ENCODE data around the gene DCP2.

The DCP2 gene

GRCh38 chr5:112967520-112968083, 9.0 kb upstream of the DCP2 start:
- in situ Hi-C loops (cut with MboI; ENCODE audit: low pct_unique_long_range_greater_than_20kb, low sequenced_read_pairs, unreplicated experiment): no loop called here
- no peak for DNase-seq (ENCODE audit: low spot score)
- no peak for TF ChIP-seq CTCF (IDR thresholded peaks at IDR 0.05; ENCODE audit: extremely low read depth, insufficient read depth, missing control alignments)

GRCh38 chr5:112968411-112969106, 8.0 kb upstream of the DCP2 start:
- in situ Hi-C loops (cut with MboI; ENCODE audit: low pct_unique_long_range_greater_than_20kb, low sequenced_read_pairs, unreplicated experiment): no loop called here
- DNase-seq (ENCODE audit: low spot score): no peak
- TF ChIP-seq CTCF (IDR thresholded peaks at IDR 0.05; ENCODE audit: extremely low read depth, insufficient read depth, missing control alignments): no peak

GRCh38 chr5:112971276-112971675, 5.3 kb upstream of the DCP2 start:
- DNase-seq (ENCODE audit: low spot score): no peak
- in situ Hi-C loops (cut with MboI; ENCODE audit: low pct_unique_long_range_greater_than_20kb, low sequenced_read_pairs, unreplicated experiment): no loop called here
- TF ChIP-seq CTCF (IDR thresholded peaks at IDR 0.05; ENCODE audit: extremely low read depth, insufficient read depth, missing control alignments): no peak

- in situ Hi-C loops (cut with MboI; ENCODE audit: low pct_unique_long_range_greater_than_20kb, low sequenced_read_pairs, unreplicated experiment): no loop called here
- no peak for DNase-seq (ENCODE audit: low spot score)
- no peak for TF ChIP-seq CTCF (IDR thresholded peaks at IDR 0.05; ENCODE audit: extremely low read depth, insufficient read depth, missing control alignments)
Measured at GRCh38 chr5:112973036-112973435, 3.6 kb upstream of the DCP2 start.

- in situ Hi-C loops (cut with MboI; ENCODE audit: low pct_unique_long_range_greater_than_20kb, low sequenced_read_pairs, unreplicated experiment): no loop called here
- DNase-seq (ENCODE audit: low spot score): no peak
- no peak for TF ChIP-seq CTCF (IDR thresholded peaks at IDR 0.05; ENCODE audit: extremely low read depth, insufficient read depth, missing control alignments)
Measured at GRCh38 chr5:112973904-112974303, 2.7 kb upstream of the DCP2 start.

- no peak for DNase-seq (ENCODE audit: low spot score)
- TF ChIP-seq CTCF (IDR thresholded peaks at IDR 0.05; ENCODE audit: extremely low read depth, insufficient read depth, missing control alignments): no peak
- in situ Hi-C loops (cut with MboI; ENCODE audit: low pct_unique_long_range_greater_than_20kb, low sequenced_read_pairs, unreplicated experiment): no loop called here
Measured at GRCh38 chr5:112974901-112975300, 1.7 kb upstream of the DCP2 start.

Measured in GM13977 (cell line).